ENCODE data around the gene PYDC1.

DNA sequence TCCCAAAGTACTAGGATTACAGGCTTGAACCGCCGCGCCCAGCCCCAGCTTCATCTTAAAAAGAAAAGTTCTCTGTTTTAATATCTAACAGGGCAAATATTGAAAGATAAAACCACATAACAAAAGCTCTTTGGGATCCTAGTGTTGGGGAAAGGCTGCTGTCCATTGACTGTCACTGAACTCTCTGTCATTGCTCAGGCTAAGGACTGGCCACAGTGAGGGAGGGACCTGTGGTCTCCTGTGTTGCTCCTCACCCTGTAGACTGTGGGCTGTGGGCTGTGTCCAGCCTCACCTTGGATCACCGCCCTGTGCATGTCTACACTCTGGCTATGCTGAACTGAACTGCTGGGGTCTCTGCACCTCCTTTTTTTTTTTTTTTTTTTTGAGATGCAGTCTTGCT, 11.3 kb upstream of the PYDC1 start:
- TF ChIP-seq, protein P1, sequence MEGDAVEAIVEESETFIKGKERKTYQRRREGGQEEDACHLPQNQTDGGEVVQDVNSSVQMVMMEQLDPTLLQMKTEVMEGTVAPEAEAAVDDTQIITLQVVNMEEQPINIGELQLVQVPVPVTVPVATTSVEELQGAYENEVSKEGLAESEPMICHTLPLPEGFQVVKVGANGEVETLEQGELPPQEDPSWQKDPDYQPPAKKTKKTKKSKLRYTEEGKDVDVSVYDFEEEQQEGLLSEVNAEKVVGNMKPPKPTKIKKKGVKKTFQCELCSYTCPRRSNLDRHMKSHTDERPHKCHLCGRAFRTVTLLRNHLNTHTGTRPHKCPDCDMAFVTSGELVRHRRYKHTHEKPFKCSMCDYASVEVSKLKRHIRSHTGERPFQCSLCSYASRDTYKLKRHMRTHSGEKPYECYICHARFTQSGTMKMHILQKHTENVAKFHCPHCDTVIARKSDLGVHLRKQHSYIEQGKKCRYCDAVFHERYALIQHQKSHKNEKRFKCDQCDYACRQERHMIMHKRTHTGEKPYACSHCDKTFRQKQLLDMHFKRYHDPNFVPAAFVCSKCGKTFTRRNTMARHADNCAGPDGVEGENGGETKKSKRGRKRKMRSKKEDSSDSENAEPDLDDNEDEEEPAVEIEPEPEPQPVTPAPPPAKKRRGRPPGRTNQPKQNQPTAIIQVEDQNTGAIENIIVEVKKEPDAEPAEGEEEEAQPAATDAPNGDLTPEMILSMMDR (conservative IDR thresholded peaks at IDR 0.05; ENCODE audit: low read depth, low read length) = no peak
- TF ChIP-seq EZH2 (IDR thresholded peaks at IDR 0.05; ENCODE audit: borderline replicate concordance, low read depth, low read length, poor library complexity, severe bottlenecking) = no peak

Data from A673 (cell line).